Stimulated activated CD4-positive, alpha-beta T cell treated with anti-CD3 and anti-CD28 coated beads, TNF-alpha, amount 100 ng/mL, for 4 hours (primary cell): ENCODE measurements around the gene STXBP6.

Source experiments
- DNase-seq, 3 experiments: peaks; one replicate each; pipeline ENCODE4 v3.0.0-alpha.2; 2020; ENCODE audit warnings: low read depth in 3 of 3

Gene STXBP6

GRCh38 chr14:25049568-25050268 is at the start of gene STXBP6:
STXBP6 (minus strand) TSS chr14:25050147; CDS start chr14:24974818, 75,329 bp downstream.
- no peak for DNase-seq

GRCh38 chr14:25097120-25097519 is 47.2 kb upstream of the STXBP6 start:
- DNase-seq = no peak

- DNase-seq = no peak
Observed at GRCh38 chr14:25095736-25096437, 45.9 kb upstream of the STXBP6 start.

- DNase-seq = no peak
Observed at GRCh38 chr14:25094171-25094907, 44.4 kb upstream of the STXBP6 start.

- DNase-seq = no peak
Observed at GRCh38 chr14:25092258-25092740, 42.4 kb upstream of the STXBP6 start.

- DNase-seq = no peak
Observed at GRCh38 chr14:25090716-25091454, 40.9 kb upstream of the STXBP6 start.

GRCh38 chr14:25090256-25090655 is 40.3 kb upstream of the STXBP6 start:
- no peak for DNase-seq

- no peak for DNase-seq
Observed at GRCh38 chr14:25089496-25089895, 39.5 kb upstream of the STXBP6 start.

GRCh38 chr14:25086821-25087396 is 37.0 kb upstream of the STXBP6 start:
- DNase-seq = no peak

- DNase-seq = no peak
Observed at GRCh38 chr14:25086081-25086480, 36.1 kb upstream of the STXBP6 start.

GRCh38 chr14:25080682-25081081 is 30.7 kb upstream of the STXBP6 start:
- no peak for DNase-seq

GRCh38 chr14:25079311-25079710 is 29.4 kb upstream of the STXBP6 start:
- DNase-seq = no peak

- no peak for DNase-seq
Observed at GRCh38 chr14:25074099-25074685, 24.2 kb upstream of the STXBP6 start.

GRCh38 chr14:25069879-25070278 is 19.9 kb upstream of the STXBP6 start:
- DNase-seq = no peak

- no peak for DNase-seq
Observed at GRCh38 chr14:25067600-25067999, 17.7 kb upstream of the STXBP6 start.

- no peak for DNase-seq
Observed at GRCh38 chr14:25062022-25062321, 12.0 kb upstream of the STXBP6 start.

- no peak for DNase-seq
Observed at GRCh38 chr14:25056688-25057078, 6.7 kb upstream of the STXBP6 start.

- DNase-seq = no peak
Observed at GRCh38 chr14:25055992-25056687, 6.2 kb upstream of the STXBP6 start.

- DNase-seq = no peak
Observed at GRCh38 chr14:25055005-25055404, 5.1 kb upstream of the STXBP6 start.

GRCh38 chr14:25053585-25053984 is 3.6 kb upstream of the STXBP6 start:
- DNase-seq = no peak

- DNase-seq = no peak
Observed at GRCh38 chr14:25052921-25053320, 3.0 kb upstream of the STXBP6 start.
